GM18520 (cell line): ENCODE results near the gene NTHL1.
A peak's percentile ranks its signal among the peaks of the same experiment; 100 is the strongest.

Experiments
- ATAC-seq: cut with Tn5 transposase; IDR thresholded peaks from one replicate; pipeline ENCODE4 v1.9.1; 2021; ENCODE audit not compliant: unreplicated experiment

Gene NTHL1

GRCh38 chr16:1998360-1998835 is 49.2 kb downstream of the NTHL1 start:
- no peak for ATAC-seq

- no peak for ATAC-seq
These were observed 49.9 kb downstream of the NTHL1 start for GRCh38 chr16:1997494-1998359.

GRCh38 chr16:1993731-1994131 is 53.9 kb downstream of the NTHL1 start:
- ATAC-seq: no peak

- ATAC-seq: no peak
These were observed 54.8 kb downstream of the NTHL1 start for GRCh38 chr16:1992704-1993317.

GRCh38 chr16:1991948-1992703 is 55.5 kb downstream of the NTHL1 start:
- peak; percentile 29 for ATAC-seq

GRCh38 chr16:1991588-1991947 is 56.1 kb downstream of the NTHL1 start:
- no peak for ATAC-seq

- ATAC-seq: peak; percentile 35
These were observed 56.5 kb downstream of the NTHL1 start for GRCh38 chr16:1991135-1991551.

- ATAC-seq: no peak
These were observed 57.1 kb downstream of the NTHL1 start for GRCh38 chr16:1990351-1991134.

GRCh38 chr16:1990101-1990350 is 57.6 kb downstream of the NTHL1 start:
- no peak for ATAC-seq
